ENCODE results near the gene ADCY1.

Gene ADCY1

GRCh38 chr7:45578467-45578866, 4.3 kb downstream of the ADCY1 start:
- no peak for ATAC-seq

GRCh38 chr7:45579391-45579801, 5.2 kb downstream of the ADCY1 start:
- no peak for ATAC-seq

- ATAC-seq = no peak
Observed at GRCh38 chr7:45580053-45580872, 6.1 kb downstream of the ADCY1 start.

- ATAC-seq = no peak
Observed at GRCh38 chr7:45581271-45581780, 7.2 kb downstream of the ADCY1 start.

GRCh38 chr7:45582136-45582749, 8.1 kb downstream of the ADCY1 start:
- no peak for ATAC-seq

GRCh38 chr7:45582868-45583277, 8.7 kb downstream of the ADCY1 start:
- no peak for ATAC-seq

- no peak for ATAC-seq
Observed at GRCh38 chr7:45583296-45583695, 9.1 kb downstream of the ADCY1 start.

- ATAC-seq = no peak
Observed at GRCh38 chr7:45584261-45585210, 10.4 kb downstream of the ADCY1 start.

- no peak for ATAC-seq
Observed at GRCh38 chr7:45585628-45586027, 11.5 kb downstream of the ADCY1 start.

GRCh38 chr7:45586542-45587520, 12.7 kb downstream of the ADCY1 start:
- ATAC-seq = no peak

- ATAC-seq = no peak
Observed at GRCh38 chr7:45588466-45588865, 14.3 kb downstream of the ADCY1 start.

- ATAC-seq = no peak
Observed at GRCh38 chr7:45589061-45589460, 14.9 kb downstream of the ADCY1 start.

GRCh38 chr7:45589915-45590678, 15.9 kb downstream of the ADCY1 start:
- no peak for ATAC-seq

GRCh38 chr7:45590679-45591057, 16.5 kb downstream of the ADCY1 start:
- ATAC-seq = no peak

- ATAC-seq = no peak
Observed at GRCh38 chr7:45591101-45591906, 17.1 kb downstream of the ADCY1 start.

- ATAC-seq = no peak
Observed at GRCh38 chr7:45592230-45592991, 18.2 kb downstream of the ADCY1 start.

- no peak for ATAC-seq
Observed at GRCh38 chr7:45593121-45593541, 19.0 kb downstream of the ADCY1 start.

GRCh38 chr7:45593877-45594276, 19.7 kb downstream of the ADCY1 start:
- no peak for ATAC-seq

Data from activated CD4-positive, CD25-positive, alpha-beta regulatory T cell treated with anti-CD3 and anti-CD28 coated beads, Interleukin-2, amount 50 U/mL, for 24 hours (primary cell).